Mammary epithelial cell (primary cell): ENCODE data around the gene MYO7A.

ENCODE experiments used
- EZH2 ChIP-seq: IDR thresholded peaks from 2 replicates; pipeline ENCODE4 v1.6.1; 2012; ENCODE audit warnings: low read length, inconsistent platforms, borderline replicate concordance
- TF ChIP-seq, protein P1 (sequence below), 2 donors: IDR thresholded peaks in 1 of 2; conservative IDR thresholded peaks in 1 of 2; 2 replicates each; pipeline ENCODE4 v1.5.1; 2011 to 2012; ENCODE audit warnings: inconsistent platforms in 2 of 2, low read length in 2 of 2, mild to moderate bottlenecking in 2 of 2, control low read depth in 1 of 2, low read depth in 1 of 2; ENCODE audit not compliant: insufficient read depth in 1 of 2; ENCODE audit errors: extremely low read depth in 1 of 2

DNA sequence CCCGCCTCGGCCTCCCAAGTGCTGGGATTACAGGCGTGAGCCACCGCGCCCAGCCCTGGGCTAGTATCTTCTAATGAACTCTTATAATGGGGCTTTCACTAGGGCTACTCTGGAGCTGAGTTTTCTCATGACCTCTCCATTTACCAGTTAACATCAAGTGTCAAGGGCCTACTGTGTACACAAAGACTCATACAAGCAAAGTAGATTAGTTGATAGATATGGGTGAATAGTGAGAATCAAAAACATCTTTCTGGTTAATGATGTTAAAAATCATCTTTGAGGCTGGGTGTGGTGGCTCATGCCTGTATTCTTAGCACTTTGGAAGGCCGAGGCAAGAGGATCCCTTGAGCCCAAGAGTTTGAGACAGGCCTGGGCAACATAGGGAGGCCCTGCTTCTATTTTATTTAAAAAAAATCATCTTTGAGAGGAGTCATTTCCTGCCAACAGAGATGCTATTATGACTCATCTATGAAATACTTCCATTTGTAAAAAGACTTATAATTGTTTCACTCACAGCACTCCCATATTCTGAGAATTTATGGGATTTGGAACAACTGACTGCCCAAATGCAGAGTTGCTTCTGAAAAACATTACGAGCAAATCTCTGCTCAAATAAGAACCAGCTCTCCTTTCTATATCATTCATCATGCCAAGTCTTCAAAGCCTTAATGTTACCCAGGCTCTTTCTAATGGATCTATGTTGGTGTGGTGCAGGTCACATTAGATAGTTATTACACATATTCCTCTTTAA, 116.4 kb downstream of the MYO7A start:
- TF ChIP-seq, protein P1, sequence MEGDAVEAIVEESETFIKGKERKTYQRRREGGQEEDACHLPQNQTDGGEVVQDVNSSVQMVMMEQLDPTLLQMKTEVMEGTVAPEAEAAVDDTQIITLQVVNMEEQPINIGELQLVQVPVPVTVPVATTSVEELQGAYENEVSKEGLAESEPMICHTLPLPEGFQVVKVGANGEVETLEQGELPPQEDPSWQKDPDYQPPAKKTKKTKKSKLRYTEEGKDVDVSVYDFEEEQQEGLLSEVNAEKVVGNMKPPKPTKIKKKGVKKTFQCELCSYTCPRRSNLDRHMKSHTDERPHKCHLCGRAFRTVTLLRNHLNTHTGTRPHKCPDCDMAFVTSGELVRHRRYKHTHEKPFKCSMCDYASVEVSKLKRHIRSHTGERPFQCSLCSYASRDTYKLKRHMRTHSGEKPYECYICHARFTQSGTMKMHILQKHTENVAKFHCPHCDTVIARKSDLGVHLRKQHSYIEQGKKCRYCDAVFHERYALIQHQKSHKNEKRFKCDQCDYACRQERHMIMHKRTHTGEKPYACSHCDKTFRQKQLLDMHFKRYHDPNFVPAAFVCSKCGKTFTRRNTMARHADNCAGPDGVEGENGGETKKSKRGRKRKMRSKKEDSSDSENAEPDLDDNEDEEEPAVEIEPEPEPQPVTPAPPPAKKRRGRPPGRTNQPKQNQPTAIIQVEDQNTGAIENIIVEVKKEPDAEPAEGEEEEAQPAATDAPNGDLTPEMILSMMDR (conservative IDR thresholded peaks at IDR 0.05 in 1 of 2, IDR thresholded peaks at IDR 0.05 in 1 of 2; ENCODE audit: extremely low read depth in 1 of 2, insufficient read depth in 1 of 2, low read depth in 1 of 2, low read length in 2 of 2) = no peak
- TF ChIP-seq EZH2 = no peak
